Measurements from ENCODE around the gene CCDC188.

CCDC188 gene

GRCh38 chr22:20109411-20110358, 41.2 kb downstream of the CCDC188 start:
- in situ Hi-C loops (cut with HindIII; ENCODE audit: low sequenced_read_pairs), result no loop called here

GRCh38 chr22:20108757-20109230, 42.1 kb downstream of the CCDC188 start:
- in situ Hi-C loops (cut with HindIII; ENCODE audit: low sequenced_read_pairs), result no loop called here

- in situ Hi-C loops (cut with HindIII; ENCODE audit: low sequenced_read_pairs), result no loop called here
These were observed 42.7 kb downstream of the CCDC188 start for GRCh38 chr22:20107951-20108756.

GRCh38 chr22:20107471-20107901, 43.4 kb downstream of the CCDC188 start:
- in situ Hi-C loops (cut with HindIII; ENCODE audit: low sequenced_read_pairs), result no loop called here

GRCh38 chr22:20106849-20107237, 44.0 kb downstream of the CCDC188 start:
- in situ Hi-C loops (cut with HindIII; ENCODE audit: low sequenced_read_pairs), result no loop called here

GRCh38 chr22:20106205-20106848, 44.5 kb downstream of the CCDC188 start:
- in situ Hi-C loops (cut with HindIII; ENCODE audit: low sequenced_read_pairs), result no loop called here

- in situ Hi-C loops (cut with HindIII; ENCODE audit: low sequenced_read_pairs), result no loop called here
These were observed 45.2 kb downstream of the CCDC188 start for GRCh38 chr22:20105456-20106204.

- in situ Hi-C loops (cut with HindIII; ENCODE audit: low sequenced_read_pairs), result no loop called here
These were observed 48.6 kb downstream of the CCDC188 start for GRCh38 chr22:20102203-20102780.

- in situ Hi-C loops (cut with HindIII; ENCODE audit: low sequenced_read_pairs), result no loop called here
These were observed 49.2 kb downstream of the CCDC188 start for GRCh38 chr22:20101638-20102037.

GRCh38 chr22:20099099-20099711, 51.6 kb downstream of the CCDC188 start:
- in situ Hi-C loops (cut with HindIII; ENCODE audit: low sequenced_read_pairs), result no loop called here

Measured in endothelial cell of hepatic sinusoid (primary cell).